Right cardiac atrium (tissue), 5 donors: ENCODE results near the gene KRT6C. TPM values are rescaled to one million over a fixed set of nuclear protein-coding genes. Genes with fewer than 3 reads are reported as not detected.
"Not testable (repeated sequence)": the region's sequence is repeated elsewhere in the genome, so short reads cannot be mapped to it uniquely, and the experiment has no call there.

ENCODE experiments used
- ATAC-seq, 2 donors: fragments of 200-7000 bp; cut with Tn5 transposase; one replicate each; pipeline versions ENCODE4 v1.8.0 to v1.9.1; 2020; ENCODE audit warnings: moderate library complexity in 2 of 2, mild to moderate bottlenecking in 1 of 2
- DNase-seq, 3 donors: peaks; one replicate each; pipeline ENCODE4 v3.0.0-alpha.2; 2020
- H3K27ac ChIP-seq: one replicate; pipeline ENCODE4 v1.5.1; 2013; ENCODE audit warnings: mild to moderate bottlenecking, low read length, control low read depth, moderate library complexity
- H3K27me3 ChIP-seq: one replicate; pipeline ENCODE4 v1.6.1; 2013; ENCODE audit not compliant: control insufficient read depth, insufficient read depth
- H3K4me1 ChIP-seq: one replicate; pipeline ENCODE4 v1.6.1; 2013; ENCODE audit warnings: low read length; ENCODE audit not compliant: control insufficient read depth, insufficient read depth
- H3K4me3 ChIP-seq: one replicate; pipeline ENCODE4 v1.5.1; 2013; ENCODE audit warnings: low read length, control low read depth
- H3K9me3 ChIP-seq: one replicate; pipeline ENCODE4 v1.6.1; 2013; ENCODE audit warnings: low read length; ENCODE audit not compliant: control insufficient read depth
- WGBS: extraction: QIAGEN DNeasy Blood & Tissue Kit; methylation state at CpG from one replicate; pipeline ENCODE4 v1.1.7; 2013; 5-methylcytosine and 5-hydroxymethylcytosine counted together
- intact Hi-C, 4 donors: fragments of 100-400 bp; cut with DNase I; formaldehyde crosslinking; loops; one replicate each; pipeline versions ENCODE4 v1.11.0 to v1.14.0; 2022 to 2023
- polyA plus RNA-seq: library from polyadenylated mRNA; stranded (reverse); fragments of 200-250 nt; gene quantifications from one replicate; pipeline ENCODE4 v1.2.3, GENCODE V29; 2013
- total RNA-seq, 4 donors: library from RNA; stranded (reverse); fragmentation: NEBNext Ultra II Directional; extraction: Animal tissue kit (Norgen Biotek cat#: 25700); gene quantifications; one replicate each; pipeline ENCODE4 v1.2.1, GENCODE V29; 2021
- donor health status: healthy with polysubstance abuse.
- donor health status: DM: no; HTN: yes; CAD: no.
- donor health status: DM: no; HTN: no; CAD: no.
- donor health status: DM: no; HTN: yes; CAD: no; lungs with severe emphysema.
- donor health status: DM: yes; HTN: yes; CAD: no.

KRT6C gene
- total and polyA plus RNA-seq, 5 donors: not detected

DNA sequence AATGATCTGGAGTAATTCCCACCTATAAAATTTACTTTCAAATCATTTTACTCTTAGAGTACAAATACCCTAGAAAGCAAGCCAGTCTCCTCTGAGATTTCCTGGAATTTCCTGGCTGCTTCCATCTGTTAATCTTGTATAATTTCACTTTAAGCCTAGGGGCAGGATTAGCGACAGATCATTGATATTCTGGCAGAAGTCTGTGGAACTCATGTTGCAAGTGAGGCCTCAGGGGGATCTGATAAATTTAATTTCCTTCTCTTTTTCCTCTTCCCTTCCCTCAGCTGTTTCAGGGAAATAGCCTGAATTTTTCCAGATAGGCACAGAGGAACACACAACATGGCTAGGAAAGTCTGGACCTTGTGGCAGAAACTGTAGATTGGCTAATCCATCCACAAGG lies 25.3 kb upstream of the KRT6C start:
- intact Hi-C loops: no loop called here

DNA sequence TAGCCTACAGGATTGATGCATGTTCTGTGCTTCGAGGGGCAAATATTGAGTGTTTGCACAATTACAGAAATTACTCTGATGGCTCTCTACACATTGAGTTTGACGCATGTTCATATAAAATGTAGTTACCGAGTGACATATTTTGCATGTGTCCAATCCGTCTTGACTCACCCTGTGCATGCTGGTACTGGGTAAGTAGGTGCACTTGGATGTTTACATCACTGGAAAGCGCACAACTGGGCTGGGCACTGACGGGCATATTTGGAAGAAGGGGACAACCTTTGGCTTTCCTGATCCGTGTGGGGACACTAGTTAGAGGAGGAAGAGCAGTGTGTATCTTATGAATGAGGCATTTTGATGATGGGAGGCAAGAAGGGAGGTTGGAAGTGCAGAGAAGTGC lies 24.4 kb upstream of the KRT6C start:
- H3K4me3 ChIP-seq: no peak overlapping the region

More for the DNA sequence above, 25.3 kb upstream of the KRT6C start:
- no peak overlapping the region for H3K4me3 ChIP-seq
- no peaks in the 10 kb centered on the region for H3K4me1 ChIP-seq
- H3K9me3 ChIP-seq: no peaks in the 10 kb centered on the region
- ATAC-seq (no peak), DNase-seq (no peak)
- H3K27me3 ChIP-seq: no peaks in the 10 kb centered on the region
- 33% methylated on average over 1 of the region's 1 CpG for WGBS
- H3K27ac ChIP-seq: no peak overlapping the region

DNA sequence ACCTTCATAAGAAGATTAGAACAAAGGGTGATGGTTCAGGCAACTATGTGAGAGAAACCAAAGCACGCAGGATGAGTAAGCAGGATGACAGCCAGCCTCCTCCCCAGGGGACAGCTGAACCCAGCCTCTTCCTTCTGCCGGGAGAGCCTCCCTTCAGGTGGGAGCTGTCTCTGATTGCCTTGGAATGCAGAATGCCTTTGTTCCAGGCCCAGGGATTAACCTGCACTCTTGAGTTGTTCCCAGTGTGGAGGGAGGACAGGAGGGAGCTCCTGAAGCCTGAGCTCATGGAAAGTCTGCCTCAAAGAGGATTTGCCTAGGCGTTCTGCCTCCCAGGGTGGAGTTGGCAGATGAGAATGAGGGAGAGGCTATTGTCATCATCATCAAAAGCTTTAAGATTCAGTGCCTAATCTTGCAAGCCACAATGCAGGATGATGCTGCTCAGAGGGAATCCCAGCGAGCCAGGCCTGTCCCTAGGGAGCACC lies 23.0 kb upstream of the KRT6C start:
- Histone ChIP-seq H3K4me1 (no peaks in the 10 kb centered on the region), H3K4me3 (no peak overlapping the region), H3K27ac (no peak overlapping the region), H3K9me3 (no peaks in the 10 kb centered on the region), H3K27me3 (no peaks in the 10 kb centered on the region)
- intact Hi-C loops: no loop called here
- 48% methylated on average over 4 of the region's 4 CpGs for WGBS
- ATAC-seq (peak; percentile 27 to 77), DNase-seq (no peak)

More for the DNA sequence above, 24.4 kb upstream of the KRT6C start:
- no peaks in the 10 kb centered on the region for H3K9me3 ChIP-seq
- intact Hi-C loops: no loop called here
- ATAC-seq (no peak), DNase-seq (no peak)
- 85% methylated on average over 7 of the region's 7 CpGs for WGBS
- no peaks in the 10 kb centered on the region for H3K27me3 ChIP-seq
- H3K4me1 ChIP-seq: no peaks in the 10 kb centered on the region
- H3K27ac ChIP-seq: no peak overlapping the region

DNA sequence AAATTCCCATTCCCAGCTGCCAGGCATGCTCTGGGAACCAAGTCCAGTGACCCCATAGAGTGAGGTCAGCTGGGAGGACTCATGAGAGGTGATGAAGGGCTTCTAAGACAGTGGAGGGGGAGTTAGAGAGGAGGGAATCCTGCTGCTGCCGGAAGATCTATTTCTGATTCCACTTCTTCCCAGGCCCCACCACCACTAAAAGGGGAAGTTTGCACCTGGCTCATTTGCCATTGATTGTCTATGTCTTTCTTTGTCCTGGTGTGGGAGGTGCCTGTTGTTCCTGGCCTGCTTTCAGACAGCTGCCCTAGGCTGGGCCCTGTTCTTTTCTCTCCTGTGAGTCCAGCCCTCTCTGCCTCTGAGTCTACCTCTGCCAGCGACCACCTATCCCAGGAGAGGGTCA lies 22.4 kb upstream of the KRT6C start:
- DNase-seq (no peak), ATAC-seq (peak in 1 of 2 donors; percentile 24)
- 53% methylated on average over 2 of the region's 2 CpGs for WGBS
- Histone ChIP-seq H3K27ac (no peak overlapping the region), H3K4me1 (no peaks in the 10 kb centered on the region), H3K9me3 (no peaks in the 10 kb centered on the region), H3K4me3 (no peak overlapping the region), H3K27me3 (no peaks in the 10 kb centered on the region)
- intact Hi-C loops: no loop called here

DNA sequence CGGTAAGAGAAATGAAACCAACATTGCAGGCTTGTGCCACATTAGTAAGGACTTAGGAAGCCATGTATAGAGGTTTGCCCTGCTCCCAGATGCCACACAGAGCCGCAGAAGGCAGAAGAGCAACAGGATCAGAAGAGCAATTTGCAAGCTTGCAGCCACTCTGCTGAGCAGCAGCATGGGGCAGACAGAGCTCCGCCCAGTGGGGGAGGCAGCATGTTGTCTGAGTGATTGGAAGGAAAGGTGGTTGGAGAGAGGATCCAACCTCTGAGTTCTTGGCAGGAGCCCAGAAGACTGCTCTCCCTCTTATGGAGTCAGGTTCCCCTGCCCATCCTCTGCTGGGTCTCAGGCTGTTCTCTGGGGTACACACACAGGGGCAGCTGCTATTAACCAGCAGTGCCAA lies 21.8 kb upstream of the KRT6C start:
- 45% methylated on average over 3 of the region's 3 CpGs for WGBS
- DNase-seq (peak in 1 of 3 donors; percentile 17), ATAC-seq (no peak)
- Histone ChIP-seq H3K27me3 (no peaks in the 10 kb centered on the region), H3K4me1 (no peaks in the 10 kb centered on the region), H3K4me3 (no peak overlapping the region), H3K9me3 (no peaks in the 10 kb centered on the region), H3K27ac (no peak overlapping the region)
- intact Hi-C loops: no loop called here

DNA sequence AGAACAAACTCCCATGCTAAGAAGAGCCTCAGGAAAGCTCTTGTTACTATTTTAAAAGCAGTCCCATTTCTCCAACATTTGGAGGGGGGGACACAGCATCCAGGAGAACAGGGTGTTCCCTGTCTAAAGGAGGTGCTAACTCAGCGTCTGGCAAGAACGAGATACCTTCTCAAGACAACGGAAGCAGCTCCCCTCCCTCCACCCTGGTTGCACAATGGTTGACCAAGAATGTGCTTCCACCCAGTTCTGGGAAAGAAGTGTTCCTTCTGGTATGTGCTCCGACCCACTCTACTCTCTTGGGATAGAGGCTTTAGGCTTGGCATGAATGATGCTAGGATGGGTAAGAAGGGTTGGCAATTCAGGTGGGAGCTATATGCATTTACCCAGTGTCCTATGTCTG lies 20.9 kb upstream of the KRT6C start:
- Histone ChIP-seq H3K27ac (no peak overlapping the region), H3K4me3 (no peak overlapping the region), H3K27me3 (no peaks in the 10 kb centered on the region), H3K9me3 (no peaks in the 10 kb centered on the region), H3K4me1 (no peaks in the 10 kb centered on the region)
- WGBS: 46% methylated on average over 4 of the region's 4 CpGs
- DNase-seq (peak in 2 of 3 donors; percentile 58 to 64), ATAC-seq (peak; percentile 69 to 84)
- intact Hi-C loops: no loop called here

DNA sequence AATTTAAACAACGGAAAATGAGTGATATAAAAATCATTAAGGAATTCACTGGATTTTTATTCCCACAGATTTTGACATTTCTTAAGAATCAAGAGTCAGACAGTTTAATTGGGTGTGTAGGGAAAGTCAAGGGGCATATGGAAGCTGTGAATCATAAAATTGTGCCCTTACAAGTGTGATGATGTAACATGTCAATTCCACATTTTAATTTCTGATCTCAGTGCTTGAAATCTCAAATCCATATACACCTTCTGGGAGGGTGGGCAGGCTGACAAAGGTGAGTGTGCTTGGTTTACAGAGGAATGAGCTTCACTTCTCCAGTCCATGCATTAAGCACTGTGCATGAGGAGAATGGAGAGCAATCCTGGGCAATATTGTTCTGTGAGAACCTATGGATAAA lies 20.5 kb upstream of the KRT6C start:
- no peaks in the 10 kb centered on the region for H3K27me3 ChIP-seq
- H3K27ac ChIP-seq: no peak overlapping the region
- no peak for ATAC-seq
- no peak for DNase-seq
- H3K9me3 ChIP-seq: no peaks in the 10 kb centered on the region
- H3K4me3 ChIP-seq: no peak overlapping the region
- WGBS: 89% methylated on average over 1 of the region's 1 CpG
- intact Hi-C loops: no loop called here
- H3K4me1 ChIP-seq: no peaks in the 10 kb centered on the region

DNA sequence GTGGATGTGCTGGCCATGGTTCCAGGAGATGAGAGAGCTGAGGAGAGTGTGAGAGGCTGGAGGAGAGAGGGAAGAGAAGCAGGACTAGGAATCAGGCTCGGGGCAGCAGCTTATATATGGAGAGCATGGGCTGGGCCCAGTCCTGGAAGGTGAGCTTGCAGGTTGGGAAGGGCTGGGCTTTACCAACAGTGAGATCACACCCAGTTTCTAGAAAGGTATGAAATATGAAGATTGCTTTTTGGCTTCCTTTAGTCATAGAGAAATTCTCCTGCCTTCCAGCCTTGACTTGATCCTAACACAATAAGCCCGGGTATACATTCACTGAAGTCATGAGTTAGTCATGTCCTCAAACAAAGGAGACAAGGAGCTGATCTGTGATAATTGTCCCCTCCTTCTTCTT lies 19.6 kb upstream of the KRT6C start, which contains the start of gene KRT6A:
Gene KRT6A, minus strand, starts transcription at position 86 of the 400 bp plus-strand sequence. Its CDS starts 69 bp downstream, at position 17.
- Histone ChIP-seq H3K4me1 (no peaks in the 10 kb centered on the region), H3K27ac (no peak within 1 kb of the TSS), H3K9me3 (no peaks in the 10 kb centered on the region), H3K4me3 (no peak within 1 kb of the TSS), H3K27me3 (no peaks in the 10 kb centered on the region)
- 80% methylated on average over 2 of the region's 2 CpGs for WGBS
- ATAC-seq: no peak
- intact Hi-C loops: no loop called here
- no peak for DNase-seq

DNA sequence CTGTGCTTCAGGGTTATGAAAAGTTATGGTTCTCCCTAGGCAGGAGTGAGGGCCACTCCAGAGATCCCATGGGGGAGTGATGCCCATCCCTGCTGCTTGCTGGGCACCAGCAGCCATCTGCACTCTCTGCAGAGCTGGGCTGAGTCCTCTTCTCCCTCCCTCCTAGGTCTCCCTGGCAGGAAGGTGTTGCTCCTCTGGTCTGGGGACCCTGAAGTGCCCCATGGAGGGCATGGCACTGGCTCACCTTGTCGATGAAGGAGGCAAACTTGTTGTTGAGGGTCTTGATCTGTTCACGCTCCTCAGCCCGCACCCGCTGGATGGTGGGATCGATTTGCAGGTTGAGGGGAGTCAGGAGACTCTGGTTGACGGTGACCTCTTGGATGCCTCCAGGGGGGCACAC lies 18.8 kb upstream of the KRT6C start:
- H3K4me3 ChIP-seq, H3K27me3 ChIP-seq, H3K4me1 ChIP-seq, H3K9me3 ChIP-seq, ATAC-seq, DNase-seq, H3K27ac ChIP-seq, intact Hi-C loops: not testable (repeated sequence)
- WGBS: 95% methylated on average over 6 of the region's 6 CpGs

DNA sequence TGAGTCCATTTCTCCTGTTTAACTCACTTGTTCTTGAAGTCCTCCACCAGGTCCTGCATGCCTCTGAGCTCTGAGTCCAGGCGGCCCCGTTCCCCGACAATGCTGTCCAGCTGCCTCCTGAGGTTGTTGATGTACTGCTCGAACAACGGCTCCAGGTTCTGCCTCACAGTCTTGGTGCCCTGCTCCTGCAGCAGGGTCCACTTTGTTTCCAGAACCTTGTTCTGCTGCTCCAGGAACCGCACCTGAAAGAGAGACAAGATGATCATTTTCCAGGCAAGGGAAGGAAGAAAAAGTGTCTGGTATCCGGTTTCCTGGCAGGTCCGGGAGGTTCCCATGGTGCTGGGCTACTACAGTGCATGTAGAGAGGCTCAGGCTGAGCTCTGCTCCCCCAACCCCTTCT lies 17.9 kb upstream of the KRT6C start:
- intact Hi-C loops, H3K4me3 ChIP-seq, H3K4me1 ChIP-seq, ATAC-seq, H3K27me3 ChIP-seq, H3K27ac ChIP-seq, DNase-seq, H3K9me3 ChIP-seq: not testable (repeated sequence)
- 83% methylated on average over 8 of the region's 8 CpGs for WGBS

DNA sequence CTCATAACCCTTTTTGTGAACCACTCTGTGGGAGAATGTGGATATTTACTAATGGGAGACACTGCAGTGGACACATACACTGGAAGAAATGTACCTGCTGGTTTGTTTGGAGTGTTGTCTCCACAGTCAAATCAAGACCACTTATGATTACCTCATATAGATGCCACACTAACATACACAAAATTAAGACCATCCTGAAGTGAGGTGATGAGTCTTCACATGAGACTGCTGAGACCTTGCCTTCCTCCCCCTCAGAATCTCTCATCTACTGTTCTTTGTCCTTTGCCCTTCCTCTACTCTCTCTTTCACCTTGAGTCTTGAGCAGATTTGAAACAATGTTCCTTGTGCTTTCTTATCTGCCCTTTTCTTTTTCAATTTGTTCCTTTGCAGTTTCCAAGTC lies 15.1 kb upstream of the KRT6C start:
- H3K4me1 ChIP-seq: no peaks in the 10 kb centered on the region
- peaks cover 3% of the 10 kb centered on the region for H3K27me3 ChIP-seq
- no peak overlapping the region for H3K4me3 ChIP-seq
- H3K9me3 ChIP-seq: no peaks in the 10 kb centered on the region
- intact Hi-C loops: no loop called here
- ATAC-seq (no peak), DNase-seq (no peak)
- H3K27ac ChIP-seq: no peak overlapping the region
